ENCODE data around the gene CHMP1B.
A peak's percentile ranks its signal among the peaks of the same experiment; 100 is the strongest.
"Not testable (repeated sequence)": the region's sequence is repeated elsewhere in the genome, so short reads cannot be mapped to it uniquely, and the experiment has no call there.

Gene CHMP1B

DNA sequence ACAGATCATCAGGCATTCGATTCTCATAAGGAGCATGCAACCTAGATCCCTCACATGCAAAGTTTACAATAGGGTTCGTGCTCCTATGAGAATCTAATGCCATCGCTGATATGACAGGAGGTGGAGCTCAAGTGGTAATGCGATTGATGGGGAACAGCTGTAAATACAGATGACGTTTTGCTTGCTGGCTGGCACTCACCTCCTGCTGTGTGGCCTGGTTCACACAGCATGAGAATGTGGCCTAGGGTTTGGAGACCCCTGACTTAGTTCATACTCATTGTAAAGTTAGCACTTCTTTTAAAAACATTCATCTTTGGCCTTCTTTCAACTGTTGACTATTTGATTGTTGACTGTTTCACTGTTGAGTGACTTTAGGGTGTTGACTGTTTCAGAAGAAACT is 8.7 kb upstream of the CHMP1B start:
- DNase-seq, result no peak

DNA sequence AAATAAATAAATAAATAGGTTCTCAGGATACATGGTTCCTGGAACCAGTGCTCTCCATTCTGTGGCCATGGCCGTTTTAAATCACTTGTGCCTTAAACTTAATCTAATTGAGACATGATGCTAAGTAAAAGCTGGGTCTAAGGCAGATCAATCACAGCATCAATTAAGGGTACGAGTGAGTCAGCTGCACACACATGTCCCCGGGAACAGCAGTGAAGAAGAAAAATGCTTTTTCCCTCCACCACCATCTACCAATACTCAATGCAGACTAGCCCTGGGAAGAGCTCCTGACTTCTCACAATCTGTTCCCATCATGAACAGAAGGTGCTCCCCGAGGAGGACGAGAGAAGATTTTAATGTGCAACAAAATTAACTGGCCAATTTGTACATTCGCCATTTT is 6.8 kb upstream of the CHMP1B start:
- DNase-seq, result no peak

DNA sequence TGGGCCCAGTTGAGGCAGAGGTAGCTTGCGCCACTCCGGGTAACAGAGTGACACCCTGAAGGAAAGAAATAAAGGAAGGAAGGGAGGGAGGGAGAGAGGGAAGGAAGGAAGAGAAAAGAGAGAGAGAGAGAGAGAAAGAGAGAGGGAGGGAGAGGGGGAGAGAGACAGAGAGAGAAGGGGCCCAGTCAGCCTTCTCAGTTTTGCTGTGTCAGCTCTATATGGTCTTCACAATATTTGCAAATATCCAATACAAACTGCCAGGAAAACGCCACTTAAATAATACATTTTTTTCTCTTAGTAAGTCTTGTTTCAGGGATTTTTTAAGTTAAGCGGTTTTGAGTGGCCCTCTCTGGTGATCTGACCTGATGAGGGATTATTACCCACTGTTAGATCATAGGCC is 5.6 kb upstream of the CHMP1B start:
- DNase-seq, result no peak

DNA sequence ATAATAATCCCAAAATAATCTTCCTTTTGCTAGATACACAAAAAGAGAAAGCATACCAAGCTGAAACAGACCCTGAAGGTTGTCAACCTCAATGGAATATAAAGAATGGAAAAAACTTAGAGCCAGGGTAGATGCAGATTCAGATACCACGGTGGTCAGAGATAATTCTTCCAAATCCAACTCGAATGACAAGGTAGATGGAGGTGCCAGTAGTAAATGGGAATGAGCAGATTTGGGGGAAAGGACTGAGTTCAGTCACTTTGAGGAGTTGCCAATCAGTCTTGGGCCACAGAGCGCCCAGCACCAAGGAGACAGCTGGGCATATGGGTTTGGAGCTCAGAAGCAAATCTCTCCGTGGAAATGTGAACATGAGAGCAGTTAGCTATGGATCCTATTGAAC is 3.4 kb upstream of the CHMP1B start:
- no peak for DNase-seq

DNA sequence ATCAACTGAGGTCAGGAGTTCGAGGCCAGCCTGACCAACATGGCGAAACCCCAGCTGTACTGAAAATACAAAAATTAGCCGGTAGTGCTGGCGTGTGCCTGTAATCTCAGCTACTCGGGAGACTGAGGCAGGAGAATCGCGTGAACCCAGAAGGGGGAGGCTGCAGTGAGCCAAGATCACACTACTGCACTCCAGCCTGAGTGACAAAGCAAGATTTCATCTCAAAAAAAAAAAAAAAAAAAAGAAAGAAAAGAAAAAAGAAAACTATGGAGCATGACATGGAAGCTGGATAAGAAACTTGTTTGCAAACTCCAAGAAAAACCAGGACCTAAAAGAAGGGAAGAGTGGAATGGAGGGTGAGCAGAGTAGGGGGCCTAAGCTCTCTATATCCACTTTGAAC is 1.9 kb upstream of the CHMP1B start:
- no peak for DNase-seq

DNA sequence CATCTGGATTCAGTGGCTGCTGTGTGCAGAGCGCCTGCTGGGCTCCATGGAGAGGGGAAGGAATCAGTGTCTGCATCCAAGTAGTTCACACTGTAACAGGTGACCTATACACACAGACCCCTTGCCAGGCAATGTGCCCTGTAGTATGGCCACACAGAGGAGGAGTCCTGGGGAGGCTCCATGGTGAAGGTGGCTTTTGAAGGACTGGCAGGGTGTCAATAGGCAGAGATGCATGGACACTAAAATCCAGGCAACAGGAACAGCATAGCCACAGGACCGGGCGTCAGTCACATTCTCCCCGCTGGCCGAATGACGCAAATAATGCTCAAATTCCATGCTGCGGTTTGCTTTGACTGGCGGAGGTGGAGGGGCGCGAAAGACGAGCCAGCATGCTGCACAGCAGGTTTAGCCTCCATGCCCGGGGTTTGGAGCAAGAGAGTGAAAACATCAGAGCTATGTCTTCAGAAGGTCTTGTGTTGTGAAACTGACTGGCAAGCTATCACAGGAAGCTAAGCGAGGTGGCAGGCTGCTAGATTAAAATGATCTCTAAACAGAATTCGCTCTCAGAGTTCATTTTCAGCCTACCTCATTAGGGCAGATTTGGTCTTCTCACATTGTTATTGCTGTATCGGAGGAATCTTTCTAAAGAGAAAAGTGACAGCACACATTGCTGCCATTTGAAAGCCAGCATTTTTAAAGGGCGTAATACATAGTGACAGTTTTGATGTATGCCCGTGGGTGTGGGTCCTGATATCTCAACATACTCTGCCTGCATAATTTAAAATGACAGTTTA is 1.2 kb upstream of the CHMP1B start:
- DNase-seq, result peak; percentile 65

DNA sequence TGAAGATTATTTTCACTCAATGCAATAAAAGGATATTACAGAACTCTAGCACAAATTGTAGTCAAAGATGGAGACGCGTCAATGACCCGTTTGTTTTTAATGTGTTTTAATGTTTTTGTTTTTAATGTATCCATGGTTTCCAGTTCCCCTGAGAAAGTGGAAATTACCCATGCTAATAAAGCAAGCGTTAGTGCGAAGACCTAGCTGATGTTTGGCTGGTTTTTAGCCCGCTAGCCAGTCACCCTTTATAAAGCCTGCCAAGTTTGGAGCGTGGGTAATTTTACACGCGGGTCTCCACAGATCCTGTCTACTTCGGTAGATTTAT is 430 bp upstream of the CHMP1B start:
- DNase-seq, result no peak

DNA sequence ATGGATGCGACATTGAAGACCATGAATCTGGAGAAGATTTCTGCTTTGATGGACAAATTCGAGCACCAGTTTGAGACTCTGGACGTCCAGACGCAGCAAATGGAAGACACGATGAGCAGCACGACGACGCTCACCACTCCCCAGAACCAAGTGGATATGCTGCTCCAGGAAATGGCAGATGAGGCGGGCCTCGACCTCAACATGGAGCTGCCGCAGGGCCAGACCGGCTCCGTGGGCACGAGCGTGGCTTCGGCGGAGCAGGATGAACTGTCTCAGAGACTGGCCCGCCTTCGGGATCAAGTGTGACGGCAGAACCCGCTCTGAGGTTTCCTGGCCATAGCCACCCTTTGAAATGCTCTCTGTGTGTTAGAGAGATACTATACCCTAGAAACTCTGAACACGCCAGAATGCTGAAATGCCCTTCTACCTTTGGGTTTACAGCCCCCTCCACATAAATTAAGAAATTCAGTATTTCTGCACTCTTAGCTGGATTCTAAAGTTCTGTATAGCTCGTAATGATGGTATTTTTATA is 659 bp downstream of the CHMP1B start:
- peak; percentile 62 for DNase-seq

- not testable (repeated sequence) for DNase-seq
Observed at GRCh38 chr18:11854554-11854953, 3.3 kb downstream of the CHMP1B start.

- DNase-seq, result no peak
Observed at GRCh38 chr18:11857177-11857887, 6.1 kb downstream of the CHMP1B start.

DNA sequence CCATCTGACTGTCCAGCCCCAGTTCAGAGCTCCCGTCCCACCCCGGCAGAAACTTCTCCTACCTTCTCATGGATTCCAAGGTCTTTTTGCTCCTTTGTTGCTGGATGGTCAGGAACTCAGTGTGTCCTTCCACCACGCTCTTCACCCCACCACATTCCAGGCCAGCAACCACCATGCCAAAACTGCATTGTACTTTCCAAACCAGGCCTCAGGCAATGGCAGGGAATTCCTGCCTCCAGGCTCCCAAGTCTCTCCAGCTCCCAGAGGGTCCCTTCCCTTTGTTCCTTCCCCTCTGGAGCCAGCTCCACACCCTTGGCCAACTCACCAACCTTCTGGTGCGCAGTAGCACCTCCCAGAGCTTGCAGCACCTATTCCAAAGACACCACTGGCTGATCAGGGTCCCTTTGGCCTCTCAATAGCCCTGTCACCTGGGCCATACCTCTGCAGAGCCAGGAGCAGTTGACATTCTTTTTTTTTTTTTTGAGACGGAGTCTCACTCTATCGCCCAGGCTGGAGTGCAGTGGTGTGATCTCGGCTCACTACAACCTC is 8.1 kb downstream of the CHMP1B start:
- no peak for DNase-seq

- peak; percentile 33 for DNase-seq
Observed at GRCh38 chr18:11859903-11860407, 8.7 kb downstream of the CHMP1B start.

- DNase-seq, result no peak
Observed at GRCh38 chr18:11860594-11861450, 9.6 kb downstream of the CHMP1B start.

DNA sequence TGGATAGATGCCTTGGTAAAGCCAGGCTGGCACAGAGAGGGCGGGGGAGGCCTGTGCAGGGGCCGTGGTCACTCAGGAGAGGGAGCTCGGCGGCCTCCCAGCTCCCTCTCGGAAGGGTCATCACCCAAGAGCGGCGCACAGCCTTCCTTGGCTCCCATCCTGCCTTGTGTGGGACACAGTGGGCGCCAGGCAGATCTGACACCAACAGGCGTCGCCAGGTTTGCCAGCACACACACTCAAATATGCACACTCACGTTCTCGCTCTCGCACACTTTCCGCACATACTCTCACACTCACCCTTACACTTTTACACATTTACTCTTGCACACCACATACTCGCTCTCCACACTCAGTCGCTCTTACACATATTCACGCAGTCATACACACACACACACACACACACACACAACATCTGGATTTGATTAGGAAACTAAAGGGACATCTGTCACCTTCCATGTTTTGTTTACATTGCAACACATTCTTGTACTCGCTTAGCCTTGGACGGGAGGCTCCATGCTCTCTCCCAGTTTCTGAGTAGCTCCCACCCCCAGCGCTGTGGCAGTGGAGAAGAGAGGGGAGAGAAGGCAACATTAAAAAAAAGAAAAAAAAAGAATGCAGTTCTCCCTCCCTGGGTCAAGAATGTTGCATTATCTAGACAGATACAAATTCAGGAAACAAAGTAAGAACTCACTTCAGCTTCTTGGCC is 10.5 kb downstream of the CHMP1B start:
- DNase-seq, result no peak

GRCh38 chr18:11862468-11863137 is 11.4 kb downstream of the CHMP1B start:
- DNase-seq, result no peak

DNA sequence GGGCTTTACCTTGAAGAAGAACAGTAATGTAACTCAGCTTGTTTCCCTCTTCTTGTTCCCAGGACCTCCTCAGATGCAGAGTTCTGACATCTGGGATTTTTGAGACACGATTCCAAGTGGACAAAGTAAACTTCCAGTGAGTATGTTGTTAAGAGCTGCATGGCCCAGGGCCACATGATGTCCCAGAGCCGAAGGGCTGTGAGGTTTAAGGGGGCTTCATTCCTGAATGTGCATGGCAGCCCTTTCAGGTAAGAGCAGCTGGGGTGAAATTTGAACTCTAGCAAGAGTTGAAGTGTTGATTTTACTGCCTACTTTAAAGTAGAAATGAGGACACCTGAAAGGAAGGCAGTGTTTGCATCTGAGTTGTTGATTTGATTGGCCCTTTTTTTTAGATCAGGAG is 13.3 kb downstream of the CHMP1B start:
- no peak for DNase-seq

- no peak for DNase-seq
Observed at GRCh38 chr18:11865071-11865470, 13.9 kb downstream of the CHMP1B start.

DNA sequence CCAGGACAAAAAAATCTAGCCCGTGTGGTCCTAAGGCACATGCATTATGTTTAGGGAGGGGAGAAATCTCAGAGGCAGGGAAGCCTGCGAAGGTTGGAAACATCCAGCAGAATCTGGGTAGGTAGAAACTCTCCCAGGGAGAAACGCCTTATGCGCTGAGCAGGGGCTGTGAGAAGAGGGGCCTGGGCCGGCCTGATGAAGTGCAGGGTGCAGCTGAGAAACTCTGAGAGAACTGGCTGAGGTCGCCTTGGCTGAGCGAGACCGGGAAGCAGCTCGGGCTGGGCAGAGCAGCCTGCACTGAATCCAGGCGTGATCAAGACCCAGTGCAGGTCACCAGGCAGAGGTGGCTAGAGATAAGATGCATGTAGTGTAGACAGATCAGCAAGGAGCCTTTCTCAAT is 15.1 kb downstream of the CHMP1B start:
- DNase-seq, result no peak

GRCh38 chr18:11866764-11867163 is 15.6 kb downstream of the CHMP1B start:
- DNase-seq, result no peak

DNA sequence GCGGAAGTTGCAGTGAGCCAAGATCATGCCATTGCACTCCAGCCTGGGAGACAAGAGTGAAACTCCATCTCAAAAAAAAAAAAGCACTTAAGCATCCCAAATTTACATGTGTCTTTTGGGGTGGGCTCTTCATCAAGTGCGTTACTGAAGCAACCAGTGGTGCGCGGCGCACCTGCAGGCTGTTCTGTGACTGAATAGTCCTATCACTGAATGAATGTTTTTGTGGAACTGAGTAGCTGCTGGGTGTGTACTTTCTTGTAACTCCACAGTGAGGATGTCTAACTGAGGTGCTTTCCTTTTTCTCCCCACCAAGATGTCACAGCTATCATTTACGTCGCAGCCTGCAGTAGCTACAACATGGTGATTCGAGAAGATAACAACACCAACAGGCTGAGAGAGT is 17.0 kb downstream of the CHMP1B start:
- DNase-seq, result no peak

- no peak for DNase-seq
Observed at GRCh38 chr18:11871501-11871900, 20.3 kb downstream of the CHMP1B start.
